ENCODE results near the gene GRID2. TPM values are rescaled to one million over a fixed set of nuclear protein-coding genes. Genes with fewer than 3 reads are reported as not detected.
A peak's percentile ranks its signal among the peaks of the same experiment; 100 is the strongest.

GRID2 gene
- total RNA-seq, 1 experiment from 2014 or later: not detected

GRCh38 chr4:92646826-92647225 lies 343.1 kb downstream of the GRID2 start:
- intact Hi-C loops (cut with micrococcal nuclease): no loop called here
- ChIA-PET CTCF (no interaction called here), POLR2A (interaction anchor here (1.1 kb wide), 1 partner anchor 43 kb away, joined by 6 read pairs; no protein-coding TSS in a partner anchor)
- peaks cover 8% of the 10 kb centered on the region for H3K4me1 Mint-ChIP-seq (ENCODE audit: insufficient read depth, unreplicated experiment)
- TF ChIP-seq CTCF (IDR thresholded peaks at IDR 0.05; ENCODE audit: unreplicated experiment): no peak
- peaks cover 7% of the 10 kb centered on the region for H3K9me3 Mint-ChIP-seq (ENCODE audit: unreplicated experiment)
- peak overlapping the region; percentile 73 for H3K27ac Mint-ChIP-seq (ENCODE audit: low read depth, unreplicated experiment)
- H3K36me3 Mint-ChIP-seq (ENCODE audit: insufficient read depth, unreplicated experiment): no peaks in the 10 kb centered on the region
- no peaks in the 10 kb centered on the region for H3K27me3 Mint-ChIP-seq (ENCODE audit: insufficient read depth, unreplicated experiment)
- DNase-seq (ENCODE audit: unreplicated experiment): peak; percentile 33
- H3K4me3 Mint-ChIP-seq (ENCODE audit: unreplicated experiment): peak overlapping the region; percentile 13
- no TSS peak for BruUV-seq (replicated peaks)

DNA sequence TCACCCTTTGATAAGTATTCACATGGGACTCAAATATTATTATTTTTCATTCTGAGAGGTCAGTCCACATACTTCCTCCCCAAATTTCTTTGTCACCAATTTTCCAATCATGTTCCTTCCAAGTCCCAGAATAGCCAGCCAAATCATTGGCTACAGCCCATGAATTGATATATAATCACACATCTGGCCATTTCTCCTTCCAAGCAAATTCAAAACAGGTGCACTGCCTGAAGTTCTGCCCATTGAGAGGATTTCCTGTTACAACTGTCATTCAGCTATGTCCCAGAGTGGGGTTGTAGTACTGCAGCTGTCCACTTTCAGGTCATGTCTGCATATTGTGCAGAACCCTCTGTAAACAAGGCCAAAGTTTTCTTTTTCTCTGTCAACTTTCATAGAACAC lies 347.8 kb downstream of the GRID2 start:
- H3K27me3 Mint-ChIP-seq (ENCODE audit: insufficient read depth, unreplicated experiment): no peaks in the 10 kb centered on the region
- ChIA-PET POLR2A (interaction anchor here (0.7 kb wide), 1 partner anchor 225 kb away, joined by 4 read pairs; no protein-coding TSS in a partner anchor), CTCF (no interaction called here)
- H3K27ac Mint-ChIP-seq (ENCODE audit: low read depth, unreplicated experiment): no peak overlapping the region
- no peak for DNase-seq (ENCODE audit: unreplicated experiment)
- TF ChIP-seq CTCF (IDR thresholded peaks at IDR 0.05; ENCODE audit: unreplicated experiment): no peak
- H3K36me3 Mint-ChIP-seq (ENCODE audit: insufficient read depth, unreplicated experiment): no peaks in the 10 kb centered on the region
- H3K4me3 Mint-ChIP-seq (ENCODE audit: unreplicated experiment): no peak overlapping the region
- H3K9me3 Mint-ChIP-seq (ENCODE audit: unreplicated experiment): no peaks in the 10 kb centered on the region
- H3K4me1 Mint-ChIP-seq (ENCODE audit: insufficient read depth, unreplicated experiment): peaks cover 8% of the 10 kb centered on the region
- intact Hi-C loops (cut with micrococcal nuclease): no loop called here
- no TSS peak for BruUV-seq (replicated peaks)

- Mint-ChIP-seq H3K27ac (ENCODE audit: low read depth, unreplicated experiment) (no peak overlapping the region), H3K36me3 (ENCODE audit: insufficient read depth, unreplicated experiment) (no peaks in the 10 kb centered on the region), H3K4me1 (ENCODE audit: insufficient read depth, unreplicated experiment) (no peaks in the 10 kb centered on the region), H3K4me3 (ENCODE audit: unreplicated experiment) (no peak overlapping the region), H3K27me3 (ENCODE audit: insufficient read depth, unreplicated experiment) (no peaks in the 10 kb centered on the region), H3K9me3 (ENCODE audit: unreplicated experiment) (no peaks in the 10 kb centered on the region)
- no TSS peak for BruUV-seq (replicated peaks)
- no peak for DNase-seq (ENCODE audit: unreplicated experiment)
- intact Hi-C loops (cut with micrococcal nuclease): no loop called here
- ChIA-PET CTCF (interaction anchor here (0.6 kb wide), 2 partner anchors 108 to 549 kb away, joined by 3 read pairs; no protein-coding TSS in a partner anchor), POLR2A (no interaction called here)
- TF ChIP-seq CTCF (IDR thresholded peaks at IDR 0.05; ENCODE audit: unreplicated experiment): no peak
Observed at GRCh38 chr4:92654084-92654483, 350.3 kb downstream of the GRID2 start.

DNA sequence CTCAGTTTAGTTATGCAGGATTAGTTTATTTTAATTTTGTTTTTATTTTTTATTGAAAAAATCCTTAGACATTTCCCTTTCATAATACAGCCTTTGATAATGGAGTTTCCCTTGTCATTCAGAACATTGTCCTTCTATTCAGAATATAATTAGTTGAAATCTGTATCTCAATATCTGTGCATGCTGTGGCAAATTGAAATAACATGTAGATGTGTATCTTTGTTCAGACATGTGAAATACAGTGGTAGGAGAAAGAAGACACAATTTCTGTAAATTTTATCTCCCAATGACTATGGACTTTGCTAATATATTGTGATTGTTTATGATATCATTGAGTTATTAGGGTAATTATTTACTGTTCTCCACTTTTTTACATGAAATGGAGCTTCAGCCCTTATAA lies 353.9 kb downstream of the GRID2 start:
- H3K36me3 Mint-ChIP-seq (ENCODE audit: insufficient read depth, unreplicated experiment): no peaks in the 10 kb centered on the region
- DNase-seq (ENCODE audit: unreplicated experiment): no peak
- no peak for TF ChIP-seq CTCF (IDR thresholded peaks at IDR 0.05; ENCODE audit: unreplicated experiment)
- BruUV-seq (replicated peaks): no TSS peak
- no peaks in the 10 kb centered on the region for H3K9me3 Mint-ChIP-seq (ENCODE audit: unreplicated experiment)
- no peaks in the 10 kb centered on the region for H3K27me3 Mint-ChIP-seq (ENCODE audit: insufficient read depth, unreplicated experiment)
- ChIA-PET POLR2A (interaction anchor here (0.7 kb wide), 1 partner anchor 253 kb away, joined by 3 read pairs; no protein-coding TSS in a partner anchor), CTCF (interaction anchor here (0.7 kb wide), 1 partner anchor 927 kb away, joined by 3 read pairs; no protein-coding TSS in a partner anchor)
- intact Hi-C loops (cut with micrococcal nuclease): no loop called here
- H3K4me1 Mint-ChIP-seq (ENCODE audit: insufficient read depth, unreplicated experiment): no peaks in the 10 kb centered on the region
- no peak overlapping the region for H3K27ac Mint-ChIP-seq (ENCODE audit: low read depth, unreplicated experiment)
- H3K4me3 Mint-ChIP-seq (ENCODE audit: unreplicated experiment): no peak overlapping the region

All from MCF 10A (cell line).